DND-41 (cell line): ENCODE measurements around the gene RAVER2.

ENCODE experiments used
- EZH2 ChIP-seq: IDR thresholded peaks from 3 replicates; pipeline ENCODE4 v1.6.1; 2012; ENCODE audit warnings: borderline replicate concordance, low read depth, mild to moderate bottlenecking, moderate library complexity, low read length, inconsistent platforms; ENCODE audit not compliant: severe bottlenecking
- TF ChIP-seq, protein P1 (sequence below): IDR thresholded peaks from 2 replicates; pipeline ENCODE4 v1.5.1; 2012; ENCODE audit warnings: borderline replicate concordance, low read length, moderate library complexity, mild to moderate bottlenecking; ENCODE audit not compliant: poor library complexity, severe bottlenecking; ENCODE audit errors: extremely low read depth

- TF ChIP-seq, protein P1, sequence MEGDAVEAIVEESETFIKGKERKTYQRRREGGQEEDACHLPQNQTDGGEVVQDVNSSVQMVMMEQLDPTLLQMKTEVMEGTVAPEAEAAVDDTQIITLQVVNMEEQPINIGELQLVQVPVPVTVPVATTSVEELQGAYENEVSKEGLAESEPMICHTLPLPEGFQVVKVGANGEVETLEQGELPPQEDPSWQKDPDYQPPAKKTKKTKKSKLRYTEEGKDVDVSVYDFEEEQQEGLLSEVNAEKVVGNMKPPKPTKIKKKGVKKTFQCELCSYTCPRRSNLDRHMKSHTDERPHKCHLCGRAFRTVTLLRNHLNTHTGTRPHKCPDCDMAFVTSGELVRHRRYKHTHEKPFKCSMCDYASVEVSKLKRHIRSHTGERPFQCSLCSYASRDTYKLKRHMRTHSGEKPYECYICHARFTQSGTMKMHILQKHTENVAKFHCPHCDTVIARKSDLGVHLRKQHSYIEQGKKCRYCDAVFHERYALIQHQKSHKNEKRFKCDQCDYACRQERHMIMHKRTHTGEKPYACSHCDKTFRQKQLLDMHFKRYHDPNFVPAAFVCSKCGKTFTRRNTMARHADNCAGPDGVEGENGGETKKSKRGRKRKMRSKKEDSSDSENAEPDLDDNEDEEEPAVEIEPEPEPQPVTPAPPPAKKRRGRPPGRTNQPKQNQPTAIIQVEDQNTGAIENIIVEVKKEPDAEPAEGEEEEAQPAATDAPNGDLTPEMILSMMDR: no peak
- no peak for TF ChIP-seq EZH2
These were observed 112.5 kb downstream of the RAVER2 start for GRCh38 chr1:64857347-64857746.
